OCI-LY7 (cell line): ENCODE results near the gene ZCCHC18. TPM values are rescaled to one million over a fixed set of nuclear protein-coding genes. Genes with fewer than 3 reads are reported as not detected.
A peak's percentile ranks its signal among the peaks of the same experiment; 100 is the strongest.

Experiments used
- BruUV-seq: library from RNA; stranded (reverse); fragments of 400-500 nt; replicated peaks from 2 replicates; lab custom pipeline; 2021; lab: Mats Ljungman, UMichigan
- CTCF ChIA-PET: fragments of 300-600 bp; sonication (Branson Sonifier 250); formaldehyde crosslinking; loops from one replicate; lab custom pipeline; 2022; ENCODE audit warnings: antibody characterized with exemption; ENCODE audit not compliant: unreplicated experiment; lab: Charles Lee
- POLR2A ChIA-PET: fragments of 300-600 bp; sonication (Branson Sonifier 250); formaldehyde crosslinking; loops from one replicate; lab custom pipeline; 2022; ENCODE audit warnings: antibody characterized with exemption; lab: Charles Lee
- DNase-seq: peaks from one replicate; pipeline ENCODE4 v3.0.0-alpha.2; 2015; ENCODE audit warnings: low spot score
- H2AFZ ChIP-seq: fragments of 200-600 bp; sonication (generic), shearing (Covaris generic); 2 replicates; pipeline ENCODE4 v1.6.1; 2014; ENCODE audit warnings: mild to moderate bottlenecking, antibody characterized with exemption, low read length, moderate library complexity
- H3K27ac ChIP-seq: fragments of 200-600 bp; sonication (generic); 2 replicates; pipeline ENCODE4 v1.5.1; 2014; ENCODE audit warnings: mixed run types, low read depth, mild to moderate bottlenecking, moderate library complexity, low read length, inconsistent platforms; ENCODE audit not compliant: poor library complexity, severe bottlenecking
- H3K36me3 ChIP-seq: fragments of 200-600 bp; sonication (generic); 2 replicates; pipeline ENCODE4 v1.6.1; 2014; ENCODE audit warnings: mild to moderate bottlenecking, antibody characterized with exemption, low read length, moderate library complexity, mixed read lengths; ENCODE audit not compliant: insufficient read depth
- H3K4me1 ChIP-seq: fragments of 200-600 bp; sonication (generic); 2 replicates; pipeline ENCODE4 v1.5.1; 2014; ENCODE audit warnings: mild to moderate bottlenecking, low read length; ENCODE audit not compliant: insufficient read depth, poor library complexity, severe bottlenecking
- H3K4me2 ChIP-seq: fragments of 200-600 bp; sonication (generic); 2 replicates; pipeline ENCODE4 v1.6.1; 2014; ENCODE audit warnings: mild to moderate bottlenecking, low read length
- H3K4me3 ChIP-seq: fragments of 200-600 bp; sonication (generic); 2 replicates; pipeline ENCODE4 v1.5.1; 2014; ENCODE audit warnings: mild to moderate bottlenecking, low read depth, low read length; ENCODE audit not compliant: poor library complexity, severe bottlenecking
- H3K79me2 ChIP-seq: fragments of 200-600 bp; sonication (generic); 2 replicates; pipeline ENCODE4 v1.6.1; 2016; ENCODE audit warnings: low read depth, mild to moderate bottlenecking, low read length, moderate library complexity, mixed read lengths; ENCODE audit not compliant: insufficient read depth
- H3K9me2 ChIP-seq: fragments of 200-600 bp; sonication (generic); 2 replicates; pipeline ENCODE4 v1.6.1; 2016; ENCODE audit warnings: mild to moderate bottlenecking, low read length, mixed read lengths; ENCODE audit not compliant: insufficient read depth
- H3K9me3 ChIP-seq: fragments of 200-600 bp; sonication (generic); 2 replicates; pipeline ENCODE4 v1.6.1; 2014; ENCODE audit warnings: mild to moderate bottlenecking, mixed run types, low read length, mixed read lengths
- H4K20me1 ChIP-seq: fragments of 200-600 bp; sonication (generic); 2 replicates; pipeline ENCODE4 v1.6.1; 2014; ENCODE audit warnings: mild to moderate bottlenecking, antibody characterized with exemption, low read length, moderate library complexity, mixed read lengths; ENCODE audit not compliant: insufficient read depth
- EZH2phosphoT487 ChIP-seq: fragments of 200-600 bp; sonication (generic); IDR thresholded peaks from 2 replicates; pipeline ENCODE4 v1.6.1; 2018; ENCODE audit warnings: low read depth, borderline replicate concordance, mild to moderate bottlenecking, mixed run types, antibody characterized with exemption, low read length, moderate library complexity, mixed read lengths
- intact Hi-C: fragments of 100-400 bp; cut with micrococcal nuclease; formaldehyde crosslinking; loops from one replicate; pipeline ENCODE4 v1.10.0; 2022; ENCODE audit not compliant: unreplicated experiment
- total RNA-seq, 2 experiments: library from RNA; depleted of rRNA in 1 of 2; stranded (reverse); fragments of >200 nt in 1 of 2; shearing (Covaris generic) in 1 of 2; gene quantifications; 2 replicates each; pipeline ENCODE4 v1.2.3, GENCODE V29; 2014 to 2022
- TF ChIP-seq, protein P1 (sequence below): fragments of 200-600 bp; sonication (generic); conservative IDR thresholded peaks from 2 replicates; pipeline ENCODE4 v1.5.1; 2014; ENCODE audit warnings: mild to moderate bottlenecking, antibody characterized with exemption, low read length, moderate library complexity, mixed read lengths

Gene ZCCHC18
- total RNA-seq, 2 experiments from 2014 or later, result 4.5 to 12.1 TPM

DNA sequence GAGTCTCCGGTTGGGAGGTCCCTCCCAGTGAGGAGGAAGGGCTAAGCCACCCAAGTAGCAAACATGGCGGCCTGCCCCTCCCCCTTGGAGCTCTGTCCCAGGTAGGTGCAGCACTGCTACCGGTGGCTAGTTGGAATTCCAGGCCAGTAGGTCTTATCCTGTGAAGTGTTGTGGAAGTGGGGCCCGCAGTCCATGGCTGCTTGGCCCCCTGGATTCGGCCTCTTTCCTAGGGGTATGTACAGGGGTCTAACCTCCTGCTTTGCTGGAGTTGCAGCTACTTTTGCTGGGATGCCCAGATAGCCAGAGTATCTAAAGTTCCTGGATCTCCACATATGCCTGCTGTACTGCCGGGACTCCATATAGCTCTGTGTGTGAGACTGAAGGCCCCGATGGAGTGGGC lies 26.4 kb upstream of the ZCCHC18 start:
- Histone ChIP-seq H3K4me2 (no peak overlapping the region), H3K4me1 (no peaks in the 10 kb centered on the region), H2AFZ (no peak overlapping the region), H3K9me3 (no peaks in the 10 kb centered on the region), H4K20me1 (no peaks in the 10 kb centered on the region), H3K27ac (no peak overlapping the region), H3K36me3 (no peaks in the 10 kb centered on the region), H3K9me2 (no peaks in the 10 kb centered on the region), H3K79me2 (no peaks in the 10 kb centered on the region), H3K4me3 (no peak overlapping the region)
- DNase-seq, result no peak
- no TSS peak for BruUV-seq
- intact Hi-C loops, result no loop called here
- CTCF ChIA-PET, result no interaction called here
- TF ChIP-seq EZH2phosphoT487, result no peak
- TF ChIP-seq, protein P1, sequence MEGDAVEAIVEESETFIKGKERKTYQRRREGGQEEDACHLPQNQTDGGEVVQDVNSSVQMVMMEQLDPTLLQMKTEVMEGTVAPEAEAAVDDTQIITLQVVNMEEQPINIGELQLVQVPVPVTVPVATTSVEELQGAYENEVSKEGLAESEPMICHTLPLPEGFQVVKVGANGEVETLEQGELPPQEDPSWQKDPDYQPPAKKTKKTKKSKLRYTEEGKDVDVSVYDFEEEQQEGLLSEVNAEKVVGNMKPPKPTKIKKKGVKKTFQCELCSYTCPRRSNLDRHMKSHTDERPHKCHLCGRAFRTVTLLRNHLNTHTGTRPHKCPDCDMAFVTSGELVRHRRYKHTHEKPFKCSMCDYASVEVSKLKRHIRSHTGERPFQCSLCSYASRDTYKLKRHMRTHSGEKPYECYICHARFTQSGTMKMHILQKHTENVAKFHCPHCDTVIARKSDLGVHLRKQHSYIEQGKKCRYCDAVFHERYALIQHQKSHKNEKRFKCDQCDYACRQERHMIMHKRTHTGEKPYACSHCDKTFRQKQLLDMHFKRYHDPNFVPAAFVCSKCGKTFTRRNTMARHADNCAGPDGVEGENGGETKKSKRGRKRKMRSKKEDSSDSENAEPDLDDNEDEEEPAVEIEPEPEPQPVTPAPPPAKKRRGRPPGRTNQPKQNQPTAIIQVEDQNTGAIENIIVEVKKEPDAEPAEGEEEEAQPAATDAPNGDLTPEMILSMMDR, result no peak
- POLR2A ChIA-PET, result no interaction called here

DNA sequence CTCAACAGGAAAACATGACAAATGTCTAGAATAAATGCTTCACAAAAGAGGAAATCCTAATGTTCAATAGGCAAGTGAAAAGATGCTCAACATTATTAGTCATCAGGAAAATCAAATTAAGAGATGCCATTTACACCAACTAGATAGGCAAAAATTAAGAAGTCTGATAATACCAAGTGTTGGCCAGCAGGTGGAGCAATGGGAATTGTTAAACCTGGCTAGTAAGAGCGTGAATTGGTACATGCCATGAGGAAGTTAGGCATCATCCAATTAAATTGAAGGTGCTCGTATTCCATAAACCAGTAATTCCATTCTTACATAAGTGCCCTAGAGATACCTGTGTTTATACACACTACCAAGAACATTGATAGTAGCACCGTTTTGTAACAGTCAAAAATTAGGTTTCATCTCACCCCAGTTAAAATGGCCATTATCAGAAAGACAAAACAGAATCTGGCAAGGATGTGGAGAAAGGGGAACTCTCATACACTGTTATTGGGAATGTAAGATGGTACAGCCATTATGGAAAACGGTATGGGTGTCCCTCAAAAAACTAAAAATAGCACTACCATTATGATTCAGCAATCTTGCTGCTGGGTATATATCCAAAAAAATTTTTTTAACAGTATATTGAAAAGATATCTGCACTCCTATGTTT lies 14.0 kb upstream of the ZCCHC18 start:
- Histone ChIP-seq H3K79me2 (no peaks in the 10 kb centered on the region), H3K4me2 (no peak overlapping the region), H3K27ac (no peak overlapping the region), H3K36me3 (no peaks in the 10 kb centered on the region), H2AFZ (no peak overlapping the region), H3K9me3 (no peaks in the 10 kb centered on the region), H3K9me2 (no peaks in the 10 kb centered on the region), H3K4me1 (no peaks in the 10 kb centered on the region), H3K4me3 (no peak overlapping the region), H4K20me1 (no peaks in the 10 kb centered on the region)
- BruUV-seq, result no TSS peak
- TF ChIP-seq EZH2phosphoT487, result no peak
- TF ChIP-seq, protein P1, result peak; percentile 77
- ChIA-PET CTCF (no interaction called here), POLR2A (no interaction called here)
- peak; percentile 67 for DNase-seq
- intact Hi-C loops, result loop anchor here (1.0 kb wide), 1 partner anchor 38 kb away; no protein-coding TSS in a partner anchor

DNA sequence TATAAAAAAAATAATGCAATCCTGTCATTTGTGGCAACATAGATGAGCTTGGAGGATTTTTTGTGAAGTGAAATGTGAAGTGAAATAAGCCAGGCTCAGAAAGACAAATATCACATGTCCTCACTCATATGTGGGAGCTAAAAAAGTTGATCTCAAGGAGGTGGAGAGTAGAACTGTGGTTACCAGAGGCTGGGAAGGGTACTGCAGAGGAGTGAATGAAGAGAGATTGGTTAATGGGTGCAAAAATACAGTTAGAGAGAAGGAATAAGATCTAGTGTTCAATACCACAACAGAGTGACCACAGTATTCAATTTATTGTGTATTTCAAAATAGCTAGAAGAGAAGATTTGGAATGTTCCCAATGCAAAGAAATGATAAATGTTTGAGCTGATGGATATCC lies 13.4 kb upstream of the ZCCHC18 start:
- CTCF ChIA-PET, result no interaction called here
- H3K36me3 ChIP-seq, result no peaks in the 10 kb centered on the region
- intact Hi-C loops, result loop anchor here (1.0 kb wide), 1 partner anchor 37 kb away; no protein-coding TSS in a partner anchor

More for the DNA sequence above, 13.4 kb upstream of the ZCCHC18 start:
- H3K79me2 ChIP-seq, result no peaks in the 10 kb centered on the region
- no TSS peak for BruUV-seq
- no peak for DNase-seq
- no peak for TF ChIP-seq EZH2phosphoT487
- TF ChIP-seq, protein P1, result no peak
- H3K9me2 ChIP-seq, result no peaks in the 10 kb centered on the region
- H3K4me1 ChIP-seq, result no peaks in the 10 kb centered on the region
- no peak overlapping the region for H3K4me2 ChIP-seq
- H3K9me3 ChIP-seq, result no peaks in the 10 kb centered on the region
- no peak overlapping the region for H2AFZ ChIP-seq
- POLR2A ChIA-PET, result no interaction called here
- H3K27ac ChIP-seq, result no peak overlapping the region
- H3K4me3 ChIP-seq, result no peak overlapping the region
- H4K20me1 ChIP-seq, result no peaks in the 10 kb centered on the region
